Tibial artery (tissue), 4 donors: ENCODE data around the gene ERC1.

Source experiments
- DNase-seq, 2 donors: peaks; one replicate each; pipeline ENCODE4 v3.0.0-alpha.2; 2019
- H3K27ac ChIP-seq, 2 donors: fragments of 200-600 bp; sonication (generic) in 1 of 2; 1 replicate in 1 of 2; 2 replicates in 1 of 2; pipeline ENCODE4 v1.5.1; 2018 to 2019; ENCODE audit warnings: mild to moderate bottlenecking in 1 of 2
- H3K27me3 ChIP-seq, 2 donors: fragments of 200-600 bp; sonication (generic) in 1 of 2; one replicate each; pipeline versions ENCODE4 v1.5.1 to v1.6.0; 2016 to 2019
- H3K36me3 ChIP-seq, 3 donors: fragments of 200-600 bp; sonication (generic) in 2 of 3; one replicate each; pipeline ENCODE4 v1.5.1; 2016 to 2019; ENCODE audit warnings: mild to moderate bottlenecking in 2 of 3
- H3K4me1 ChIP-seq, 4 donors: fragments of 200-600 bp; sonication (generic) in 2 of 4; 1 replicate in 3 of 4; 2 replicates in 1 of 4; pipeline ENCODE4 v1.5.1; 2016 to 2019
- H3K4me3 ChIP-seq, 2 donors: fragments of 200-600 bp; sonication (generic) in 1 of 2; 1 replicate in 1 of 2; 2 replicates in 1 of 2; pipeline ENCODE4 v1.5.1; 2018 to 2019; ENCODE audit warnings: mild to moderate bottlenecking in 2 of 2
- H3K9me3 ChIP-seq, 3 donors: fragments of 200-600 bp; sonication (generic) in 1 of 3; one replicate each; pipeline ENCODE4 v1.5.1; 2016 to 2019
- CTCF ChIP-seq, 2 experiments: fragments of 200-600 bp in 1 of 2; fragments of 450-650 bp in 1 of 2; IDR thresholded peaks; one replicate each; pipeline ENCODE4 v1.5.1; 2017 to 2019; ENCODE audit warnings: antibody characterized with exemption in 2 of 2, mild to moderate bottlenecking in 1 of 2, moderate library complexity in 1 of 2
- intact Hi-C: fragments of 100-400 bp; cut with DNase I; formaldehyde crosslinking; loops from one replicate; pipeline ENCODE4 v1.15.0; 2023; ENCODE audit warnings: low total_unique reads

ERC1 gene

GRCh38 chr12:1382151-1382550 lies 391.1 kb downstream of the ERC1 start:
- no peak for TF ChIP-seq CTCF (IDR thresholded peaks at IDR 0.05)
- intact Hi-C loops, result no loop called here
- no peak for DNase-seq
- no peaks in the 10 kb centered on the region for H3K9me3 ChIP-seq
- H3K4me3 ChIP-seq, result no peak overlapping the region
- H3K27me3 ChIP-seq, result no peaks in the 10 kb centered on the region
- H3K4me1 ChIP-seq, result no peaks in the 10 kb centered on the region
- H3K27ac ChIP-seq, result no peak overlapping the region
- H3K36me3 ChIP-seq, result peaks cover 0 to 15% (median 8%) of the 10 kb centered on the region in 3 donors

- TF ChIP-seq CTCF (IDR thresholded peaks at IDR 0.05), result no peak
- H3K9me3 ChIP-seq, result no peaks in the 10 kb centered on the region
- peaks cover 0 to 11% (median 8%) of the 10 kb centered on the region in 3 donors for H3K36me3 ChIP-seq
- H3K27me3 ChIP-seq, result no peaks in the 10 kb centered on the region
- intact Hi-C loops, result no loop called here
- no peak overlapping the region for H3K4me3 ChIP-seq
- DNase-seq, result no peak
- H3K27ac ChIP-seq, result no peak overlapping the region
- H3K4me1 ChIP-seq, result no peaks in the 10 kb centered on the region
Measured at GRCh38 chr12:1382826-1383225, 391.8 kb downstream of the ERC1 start.

GRCh38 chr12:1383758-1384157 lies 392.7 kb downstream of the ERC1 start:
- no peak overlapping the region for H3K27ac ChIP-seq
- no peaks in the 10 kb centered on the region for H3K4me1 ChIP-seq
- H3K4me3 ChIP-seq, result no peak overlapping the region
- peaks cover 0 to 11% (median 8%) of the 10 kb centered on the region in 3 donors for H3K36me3 ChIP-seq
- no peak for TF ChIP-seq CTCF (IDR thresholded peaks at IDR 0.05)
- DNase-seq, result no peak
- no peaks in the 10 kb centered on the region for H3K9me3 ChIP-seq
- intact Hi-C loops, result no loop called here
- no peaks in the 10 kb centered on the region for H3K27me3 ChIP-seq

- no peaks in the 10 kb centered on the region for H3K27me3 ChIP-seq
- no peak overlapping the region for H3K27ac ChIP-seq
- no peaks in the 10 kb centered on the region for H3K9me3 ChIP-seq
- H3K36me3 ChIP-seq, result peaks cover 5 to 10% (median 8%) of the 10 kb centered on the region in 3 donors
- H3K4me1 ChIP-seq, result no peaks in the 10 kb centered on the region
- TF ChIP-seq CTCF (IDR thresholded peaks at IDR 0.05), result no peak
- intact Hi-C loops, result no loop called here
- DNase-seq, result no peak
- H3K4me3 ChIP-seq, result no peak overlapping the region
Measured at GRCh38 chr12:1384910-1385309, 393.9 kb downstream of the ERC1 start.

GRCh38 chr12:1391722-1392121 lies 400.7 kb downstream of the ERC1 start:
- Histone ChIP-seq H3K27ac (no peak overlapping the region), H3K36me3 (peaks cover 10 to 20% (median 16%) of the 10 kb centered on the region in 3 donors), H3K9me3 (peaks cover 0 to 13% (median 12%) of the 10 kb centered on the region in 3 donors), H3K4me3 (no peak overlapping the region), H3K4me1 (no peaks in the 10 kb centered on the region), H3K27me3 (no peaks in the 10 kb centered on the region)
- intact Hi-C loops, result no loop called here
- no peak for DNase-seq
- TF ChIP-seq CTCF (IDR thresholded peaks at IDR 0.05), result no peak

GRCh38 chr12:1395421-1395955 lies 404.5 kb downstream of the ERC1 start:
- Histone ChIP-seq H3K9me3 (peaks cover 0 to 13% (median 12%) of the 10 kb centered on the region in 3 donors), H3K36me3 (peaks cover 5 to 19% (median 12%) of the 10 kb centered on the region in 3 donors), H3K4me3 (no peak overlapping the region), H3K4me1 (no peaks in the 10 kb centered on the region), H3K27me3 (no peaks in the 10 kb centered on the region), H3K27ac (no peak overlapping the region)
- TF ChIP-seq CTCF (IDR thresholded peaks at IDR 0.05), result no peak
- DNase-seq, result no peak
- intact Hi-C loops, result no loop called here
